IMR-90 (cell line): ENCODE measurements around the gene CTDP1. TPM values are rescaled to one million over a fixed set of nuclear protein-coding genes. Genes with fewer than 3 reads are reported as not detected.

ENCODE experiments used
- ATAC-seq: fragments of 200-7000 bp; cut with Tn5 transposase; 2 replicates; pipeline ENCODE4 v1.9.1; 2020; ENCODE audit warnings: low read depth, mild to moderate bottlenecking, moderate library complexity
- BruUV-seq: library from RNA; stranded (reverse); fragments of 400-500 nt; replicated peaks from 2 replicates; lab custom pipeline; 2021; lab: Mats Ljungman, UMichigan
- CTCF ChIA-PET: fragments of 300-600 bp; formaldehyde crosslinking; extraction: SDS; loops from one replicate; lab custom pipeline; 2021; ENCODE audit warnings: antibody characterized with exemption; lab: Yijun Ruan, JAX
- POLR2A ChIA-PET: fragments of 300-600 bp; sonication (Branson Sonifier 250); formaldehyde crosslinking; loops from one replicate; lab custom pipeline; 2022; ENCODE audit warnings: antibody characterized with exemption; ENCODE audit not compliant: unreplicated experiment; lab: Charles Lee
- DNase-seq: peaks from one replicate; pipeline ENCODE4 v3.0.0; 2013
- H2AFZ ChIP-seq: replicated peaks from 2 replicates; pipeline ENCODE3; 2013; ENCODE audit warnings: low read length, mild to moderate bottlenecking; ENCODE audit not compliant: poor library complexity
- H2AK5ac ChIP-seq: 2 replicates; pipeline ENCODE4 v1.6.1; 2013; ENCODE audit warnings: low read depth, low read length, inconsistent platforms
- H2AK9ac ChIP-seq: replicated peaks from 2 replicates; pipeline ENCODE3; 2013; ENCODE audit warnings: mild to moderate bottlenecking, low read depth, low read length, moderate library complexity; ENCODE audit not compliant: poor library complexity
- H2BK120ac ChIP-seq: 2 replicates; pipeline ENCODE4 v1.6.1; 2013; ENCODE audit warnings: low read depth, low read length, inconsistent platforms
- H2BK15ac ChIP-seq: 3 replicates; pipeline ENCODE4 v1.6.1; 2013; ENCODE audit warnings: low read depth, low read length, inconsistent platforms
- H2BK20ac ChIP-seq: 2 replicates; pipeline ENCODE4 v1.6.1; 2013; ENCODE audit warnings: low read depth, mild to moderate bottlenecking, inconsistent platforms, low read length, moderate library complexity
- H2BK5ac ChIP-seq: 2 replicates; pipeline ENCODE4 v1.6.1; 2013; ENCODE audit warnings: mild to moderate bottlenecking, low read depth, low read length, inconsistent platforms; ENCODE audit not compliant: poor library complexity, severe bottlenecking
- H3K14ac ChIP-seq: replicated peaks from 2 replicates; pipeline ENCODE4 v1.6.1; 2013; ENCODE audit warnings: low read depth, low read length, inconsistent platforms
- H3K18ac ChIP-seq: 2 replicates; pipeline ENCODE4 v1.6.1; 2013; ENCODE audit warnings: low read depth, low read length, control low read depth
- H3K23ac ChIP-seq: 2 replicates; pipeline ENCODE4 v1.6.1; 2013; ENCODE audit warnings: low read depth, low read length, inconsistent platforms
- H3K27ac ChIP-seq: 2 replicates; pipeline ENCODE4 v1.5.1; 2013; ENCODE audit warnings: mild to moderate bottlenecking, control low read depth, low read length; ENCODE audit not compliant: insufficient read depth
- H3K27me3 ChIP-seq: 2 replicates; pipeline ENCODE4 v1.6.1; 2013; ENCODE audit warnings: low read length; ENCODE audit not compliant: control insufficient read depth, insufficient read depth
- H3K36me3 ChIP-seq: 2 replicates; pipeline ENCODE4 v1.6.1; 2013; ENCODE audit warnings: low read length, mixed read lengths; ENCODE audit not compliant: control insufficient read depth, insufficient read depth
- H3K4ac ChIP-seq: 2 replicates; pipeline ENCODE4 v1.6.1; 2013; ENCODE audit warnings: low read depth, low read length, inconsistent platforms
- H3K4me1 ChIP-seq: 2 replicates; pipeline ENCODE4 v1.6.1; 2013; ENCODE audit warnings: low read length, mixed read lengths; ENCODE audit not compliant: control insufficient read depth, insufficient read depth
- H3K4me2 ChIP-seq: 2 replicates; pipeline ENCODE4 v1.6.1; 2013; ENCODE audit warnings: low read depth, mild to moderate bottlenecking, control low read depth, low read length, moderate library complexity
- H3K4me3 ChIP-seq: 2 replicates; pipeline ENCODE4 v1.5.1; 2013; ENCODE audit warnings: low read depth, mild to moderate bottlenecking, control low read depth, low read length, moderate library complexity; ENCODE audit not compliant: insufficient read depth
- H3K56ac ChIP-seq: 2 replicates; pipeline ENCODE4 v1.6.1; 2013; ENCODE audit warnings: low read length, inconsistent platforms; ENCODE audit not compliant: insufficient read depth; ENCODE audit errors: extremely low read depth
- H3K79me1 ChIP-seq, 2 experiments: 2 replicates each; pipeline ENCODE4 v1.6.1; 2013; ENCODE audit warnings: low read length in 2 of 2, inconsistent platforms in 1 of 2, low read depth in 1 of 2
- H3K9ac ChIP-seq: 2 replicates; pipeline ENCODE4 v1.6.1; 2013; ENCODE audit warnings: low read depth, low read length, control low read depth
- H3K9me1 ChIP-seq: 2 replicates; pipeline ENCODE4 v1.6.1; 2013; ENCODE audit warnings: low read length, inconsistent platforms; ENCODE audit not compliant: insufficient read depth
- H3K9me3 ChIP-seq: 2 replicates; pipeline ENCODE4 v1.6.1; 2013; ENCODE audit warnings: low read length; ENCODE audit not compliant: control insufficient read depth, insufficient read depth
- H4K20me1 ChIP-seq: 2 replicates; pipeline ENCODE4 v1.6.1; 2013; ENCODE audit warnings: low read length, inconsistent platforms; ENCODE audit not compliant: insufficient read depth
- H4K5ac ChIP-seq: 2 replicates; pipeline ENCODE4 v1.6.1; 2013; ENCODE audit warnings: mild to moderate bottlenecking, low read depth, low read length, control low read depth
- H4K8ac ChIP-seq, 2 experiments: 2 replicates each; pipeline ENCODE4 v1.6.1; 2013; ENCODE audit warnings: low read depth in 2 of 2, low read length in 2 of 2, control low read depth in 1 of 2, inconsistent platforms in 1 of 2
- H4K91ac ChIP-seq: 2 replicates; pipeline ENCODE4 v1.6.1; 2013; ENCODE audit warnings: low read depth, low read length, inconsistent platforms; ENCODE audit not compliant: insufficient read depth
- BHLHE40 ChIP-seq: fragments of 150-350 bp; IDR thresholded peaks from 2 replicates; pipeline ENCODE4 v1.6.1; 2016; ENCODE audit warnings: mild to moderate bottlenecking, low read depth, low read length
- CEBPB ChIP-seq: IDR thresholded peaks from 2 replicates; pipeline ENCODE4 v1.6.1; 2012; ENCODE audit warnings: low read depth, low read length, improper control_type of control experiment
- ELK1 ChIP-seq: fragments of 150-350 bp; IDR thresholded peaks from 2 replicates; pipeline ENCODE4 v1.6.1; 2016; ENCODE audit warnings: low read depth, mild to moderate bottlenecking, low read length, moderate library complexity, borderline replicate concordance
- MXI1 ChIP-seq: IDR thresholded peaks from 2 replicates; pipeline ENCODE4 v1.6.1; 2012; ENCODE audit warnings: low read depth, mild to moderate bottlenecking, low read length, moderate library complexity, borderline replicate concordance
- RAD21 ChIP-seq: IDR thresholded peaks from 2 replicates; pipeline ENCODE4 v1.6.1; 2012; ENCODE audit warnings: low read length, improper control_type of control experiment
- RFX5 ChIP-seq: IDR thresholded peaks from 2 replicates; pipeline ENCODE4 v1.8.0; 2012; ENCODE audit warnings: low read depth, mild to moderate bottlenecking, low read length, moderate library complexity
- WGBS, 2 experiments: methylation state at CpG; one replicate each; pipeline versions ENCODE4 v1.1.5 to v1.1.7; 2013; ENCODE audit warnings: missing lambda C conversion rate in 2 of 2; ENCODE audit not compliant: insufficient read length in 1 of 2; ENCODE audit errors: extremely low coverage in 2 of 2; 5-methylcytosine and 5-hydroxymethylcytosine counted together
- dilution Hi-C: fragments of 300-500 bp; cut with HindIII; formaldehyde crosslinking; loops from one replicate; pipeline ENCODE4 v1.14.3; 2018; ENCODE audit warnings: low sequenced_read_pairs; ENCODE audit not compliant: unreplicated experiment
- in situ Hi-C: fragments of 300-500 bp; cut with MboI; formaldehyde crosslinking; loops from 3 replicates; pipeline ENCODE4 v1.14.3; 2019; ENCODE audit warnings: low sequenced_read_pairs, inconsistent platforms, mixed read lengths
- intact Hi-C: fragments of 100-400 bp; cut with micrococcal nuclease; formaldehyde crosslinking; loops from 2 replicates; pipeline ENCODE4 v1.10.0; 2022
- polyA plus RNA-seq, 3 experiments: library from polyadenylated mRNA; depleted of rRNA; stranded (reverse); fragments of >200 nt; gene quantifications; 2 replicates each; pipeline ENCODE4 v1.2.3, GENCODE V29; 2012; ENCODE audit warnings: low replicate concordance in 1 of 3
- total RNA-seq: library from RNA; depleted of rRNA; stranded (reverse); fragments of >200 nt; gene quantifications from 2 replicates; pipeline ENCODE4 v1.2.3, GENCODE V29; 2012

CTDP1 gene
- total and polyA plus RNA-seq, 2 of the 4 experiments (the other 2 are of a cell fraction) = 13.4 to 17.6 TPM

GRCh38 chr18:79738581-79739439, 59.2 kb downstream of the CTDP1 start:
- no peaks in the 10 kb centered on the region; the same call in 1 of the 2 replicates for H3K9me1 ChIP-seq
- H4K5ac ChIP-seq = no peak overlapping the region
- H3K23ac ChIP-seq = no peak overlapping the region
- DNase-seq = no peak
- H3K4me3 ChIP-seq = no peak overlapping the region
- no peak overlapping the region for H4K91ac ChIP-seq
- dilution Hi-C loops = no loop called here
- H2BK20ac ChIP-seq = no peak overlapping the region
- ChIA-PET CTCF (no interaction called here), POLR2A (no interaction called here)
- H3K4me2 ChIP-seq = no peak overlapping the region
- H3K4ac ChIP-seq = no peak overlapping the region
- no peak overlapping the region for H3K18ac ChIP-seq
- H3K9ac ChIP-seq = no peak overlapping the region
- H2AK9ac ChIP-seq = no peak overlapping the region
- no peaks in the 10 kb centered on the region for H3K4me1 ChIP-seq
- peaks cover 13 to 20% of the 10 kb centered on the region in 2 experiments; a peak in 3 of 4 replicates for H3K79me1 ChIP-seq
- no peak overlapping the region for H2BK15ac ChIP-seq
- ATAC-seq = no peak
- H2BK5ac ChIP-seq = no peak overlapping the region
- H4K8ac ChIP-seq = no peak overlapping the region
- H3K9me3 ChIP-seq = no peaks in the 10 kb centered on the region; the same call in 1 of the 2 replicates
- WGBS, 2 experiments = 90% methylated on average over 6 of the region's 21 CpGs; no CpG with 5 or more reads in 1 of the 2 experiments
- H3K14ac ChIP-seq = no peak overlapping the region
- peaks cover 59% of the 10 kb centered on the region for H3K36me3 ChIP-seq
- no peak for TF ChIP-seq BHLHE40
- no peak for TF ChIP-seq MXI1
- TF ChIP-seq CEBPB = no peak
- TF ChIP-seq ELK1 = no peak
- TF ChIP-seq RFX5 = no peak
- TF ChIP-seq RAD21 = no peak
- H3K27me3 ChIP-seq = no peaks in the 10 kb centered on the region
- intact Hi-C loops = no loop called here
- no peak overlapping the region for H2BK120ac ChIP-seq
- BruUV-seq = no TSS peak
- no peak overlapping the region for H3K27ac ChIP-seq
- H2AK5ac ChIP-seq = no peak overlapping the region
- H3K56ac ChIP-seq = no peak overlapping the region
- no peak overlapping the region for H2AFZ ChIP-seq
- H4K20me1 ChIP-seq = no peaks in the 10 kb centered on the region
- in situ Hi-C loops = no loop called here
